ENCODE results near the gene RARRES2.
A peak's percentile ranks its signal among the peaks of the same experiment; 100 is the strongest.
"Not testable (repeated sequence)": the region's sequence is repeated elsewhere in the genome, so short reads cannot be mapped to it uniquely, and the experiment has no call there.

The RARRES2 gene

DNA sequence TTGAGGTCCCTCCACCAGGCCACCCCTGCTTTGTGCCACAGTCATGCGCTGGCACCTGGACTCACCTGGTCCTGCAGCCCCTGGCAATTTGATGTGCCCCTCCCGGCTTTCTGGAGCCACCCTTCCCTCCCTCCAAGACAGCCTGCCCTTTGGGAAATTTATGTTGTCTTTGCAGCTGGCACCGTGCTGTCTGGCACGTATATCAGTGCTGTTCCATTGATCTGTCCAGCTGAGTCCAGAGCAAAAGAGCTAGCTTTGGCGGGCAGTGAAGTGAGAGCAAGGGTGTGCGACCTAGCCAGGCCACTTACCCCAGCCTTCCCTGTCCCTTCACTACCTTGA, 5.7 kb downstream of the RARRES2 start:
- no peak for DNase-seq

DNA sequence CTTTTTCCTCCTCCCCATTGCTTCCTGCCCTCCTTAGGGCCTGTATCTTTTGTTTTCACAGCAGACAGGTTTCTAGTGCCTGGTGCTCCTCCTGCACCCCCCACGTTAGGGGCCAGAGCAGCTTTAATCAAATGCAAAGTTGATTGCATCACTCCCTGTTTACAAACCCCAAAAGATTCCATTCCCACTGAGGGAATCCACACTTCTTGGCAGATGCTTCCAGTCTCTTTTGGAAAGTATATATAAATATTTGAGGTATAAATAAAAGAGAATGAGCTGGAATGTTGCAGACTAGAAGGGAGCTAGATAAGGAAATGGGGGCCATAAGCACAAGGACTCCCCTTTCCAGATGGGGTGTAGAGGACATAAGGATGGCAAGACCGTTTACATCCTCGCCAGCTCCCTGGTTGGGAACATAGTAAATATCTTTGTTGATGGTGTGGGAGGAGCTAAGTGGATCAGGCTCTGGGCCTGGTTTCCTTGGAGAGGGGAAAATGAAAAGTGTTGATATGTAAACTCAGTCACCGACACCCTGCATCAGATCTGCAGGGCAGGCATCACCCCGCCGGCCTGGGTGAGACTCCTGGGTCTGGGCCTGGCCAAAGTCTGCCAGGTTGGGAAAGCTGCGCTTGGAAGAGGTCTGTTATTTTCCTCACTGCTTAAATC, 6.2 kb downstream of the RARRES2 start:
- DNase-seq: no peak

DNA sequence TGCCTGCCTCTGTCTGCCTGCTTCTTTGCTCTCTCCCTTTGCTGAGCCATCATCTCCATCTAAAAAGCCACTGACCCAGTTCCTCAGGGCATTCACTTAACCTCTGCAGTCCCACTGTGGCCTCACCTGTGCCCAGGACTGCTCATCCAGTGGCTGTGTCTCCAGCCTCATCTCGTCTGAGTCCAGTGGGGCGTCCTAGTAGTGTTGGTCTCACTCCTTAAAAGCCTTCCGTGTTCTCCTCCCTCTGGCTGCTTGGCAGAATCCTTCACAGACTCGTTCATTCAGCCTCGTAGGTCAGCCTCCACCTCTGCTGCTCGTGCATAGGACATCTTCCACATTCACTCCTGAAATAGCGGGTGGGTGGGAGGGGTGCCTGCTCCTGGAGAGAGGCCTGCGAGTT, 7.3 kb downstream of the RARRES2 start:
- no peak for DNase-seq

DNA sequence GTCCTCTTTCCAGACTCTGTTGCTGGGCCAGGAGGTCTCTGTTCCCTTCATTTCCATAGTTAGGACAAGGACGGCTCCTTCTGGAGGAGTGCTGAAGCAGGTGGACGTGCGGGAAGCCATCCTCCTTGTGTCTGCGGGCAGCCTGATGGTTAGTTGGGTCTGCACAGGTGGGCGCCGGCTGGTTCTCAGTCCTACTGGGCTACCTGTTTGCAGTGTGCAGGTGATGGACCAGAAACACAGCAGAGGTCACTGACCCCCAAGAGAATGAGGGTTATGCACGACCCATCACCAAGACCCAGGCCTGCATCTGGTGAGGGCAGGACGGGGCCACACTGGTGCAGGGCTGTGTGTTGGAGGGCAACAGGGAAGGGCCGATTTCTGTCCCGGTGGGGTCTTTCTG, 7.8 kb downstream of the RARRES2 start:
- DNase-seq: no peak

DNA sequence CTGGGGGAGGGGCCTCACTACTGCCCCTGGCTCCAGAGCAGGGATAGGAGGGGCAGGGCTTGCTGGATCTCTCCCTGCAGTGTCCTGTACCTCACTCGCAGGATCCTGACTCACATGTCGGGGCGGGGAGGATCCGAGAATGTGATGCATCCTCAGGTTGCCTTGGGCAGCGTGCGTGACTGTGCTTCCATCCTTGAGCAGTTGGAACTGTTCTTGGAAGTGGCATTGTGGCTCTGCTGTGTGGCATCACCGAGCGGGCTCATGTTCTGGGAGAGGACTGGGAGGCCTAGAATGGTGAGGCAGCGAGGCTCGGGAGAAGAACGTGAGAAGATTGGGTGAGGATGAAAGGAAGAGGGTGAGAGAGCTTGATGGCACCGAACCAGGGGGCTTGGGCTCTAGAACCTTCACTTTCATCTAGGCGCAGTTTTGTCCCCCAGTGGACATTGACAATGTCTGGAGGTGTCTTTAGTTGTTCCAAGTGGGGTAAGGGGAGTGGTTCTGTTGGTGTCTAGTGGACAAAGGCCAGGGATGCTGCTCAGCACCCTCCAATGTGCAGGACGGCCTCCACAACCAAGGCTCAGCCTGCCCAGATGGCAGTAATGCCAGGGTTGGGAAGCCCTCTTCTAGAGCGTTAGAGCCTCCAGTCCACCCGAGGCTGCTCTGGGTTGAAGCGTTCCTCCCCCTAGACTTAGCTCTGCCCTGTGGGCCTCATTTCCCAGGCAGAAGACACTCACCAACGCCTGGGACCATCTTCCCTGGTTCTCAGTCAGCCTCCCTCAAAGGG, 8.4 kb downstream of the RARRES2 start:
- DNase-seq: no peak

DNA sequence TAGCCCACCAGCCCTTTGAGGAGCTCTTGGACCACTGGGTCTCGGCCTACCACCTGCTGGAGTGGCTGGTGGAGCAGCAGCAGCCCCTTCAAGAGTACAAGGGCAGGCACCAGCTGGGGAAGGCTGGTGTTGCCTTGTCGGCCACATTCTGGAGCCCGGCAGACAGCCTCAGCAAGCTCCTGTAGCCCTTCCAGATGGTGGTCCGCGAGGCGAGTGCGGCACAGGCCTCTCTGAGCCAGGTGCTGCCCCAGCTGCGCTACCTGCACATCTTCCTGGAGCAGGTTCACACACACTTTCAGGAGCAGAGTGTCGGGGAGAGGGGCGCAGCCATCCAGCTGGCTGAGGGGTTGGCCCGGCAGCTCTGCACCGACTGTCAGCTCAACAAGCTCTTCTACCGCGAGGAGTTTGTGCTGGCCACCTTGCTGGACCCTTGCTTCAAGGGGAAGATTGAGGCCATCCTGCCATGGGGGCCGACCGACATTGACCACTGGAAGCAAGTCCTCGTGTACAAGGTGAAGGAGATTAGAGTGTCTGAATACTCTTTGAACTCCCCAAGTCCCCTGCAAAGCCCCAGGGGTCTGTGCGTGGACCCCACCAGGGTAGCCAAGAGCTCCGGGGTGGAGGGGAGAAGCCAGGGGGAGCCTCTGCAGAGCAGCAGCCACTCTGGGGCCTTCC, 11.1 kb downstream of the RARRES2 start:
- DNase-seq: no peak

DNA sequence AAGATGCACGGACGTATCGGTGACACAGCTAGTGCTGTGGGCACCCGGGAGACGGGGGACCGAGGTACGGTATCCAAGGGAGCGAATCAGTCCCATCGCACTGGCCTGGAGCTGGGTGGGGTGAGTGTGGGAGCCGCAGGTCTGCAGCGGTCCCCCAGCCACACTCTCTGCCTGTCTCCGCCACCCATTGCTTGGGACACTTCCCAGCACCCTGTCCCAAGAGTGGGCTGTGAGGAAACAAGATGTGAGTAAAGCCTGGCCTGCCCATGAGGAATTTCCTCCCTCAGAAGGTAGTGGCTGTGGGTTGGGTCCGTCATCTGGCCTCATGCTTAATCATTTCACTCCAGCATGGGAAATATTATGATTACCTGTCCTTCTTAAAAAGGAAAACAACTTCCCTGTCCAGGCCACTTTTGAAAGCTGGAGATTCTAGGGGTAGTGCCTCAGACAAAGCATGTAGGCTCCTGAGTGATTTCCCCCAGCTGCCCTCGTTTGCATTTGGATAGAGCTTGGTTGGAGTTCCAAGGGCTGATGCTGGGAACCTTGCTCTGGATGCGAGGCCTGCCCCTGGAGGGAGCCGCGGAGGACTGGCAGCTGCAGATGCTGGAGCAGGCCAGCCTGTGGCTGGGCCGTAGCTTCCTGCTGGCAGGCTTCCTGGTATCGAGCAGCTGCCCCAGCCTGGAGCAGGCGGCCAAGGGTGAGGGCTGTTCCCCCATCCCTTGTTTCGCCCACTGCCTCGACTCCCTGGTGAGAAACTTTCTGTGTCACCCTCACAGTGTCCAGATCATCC, 11.9 kb downstream of the RARRES2 start:
- no peak for DNase-seq

DNA sequence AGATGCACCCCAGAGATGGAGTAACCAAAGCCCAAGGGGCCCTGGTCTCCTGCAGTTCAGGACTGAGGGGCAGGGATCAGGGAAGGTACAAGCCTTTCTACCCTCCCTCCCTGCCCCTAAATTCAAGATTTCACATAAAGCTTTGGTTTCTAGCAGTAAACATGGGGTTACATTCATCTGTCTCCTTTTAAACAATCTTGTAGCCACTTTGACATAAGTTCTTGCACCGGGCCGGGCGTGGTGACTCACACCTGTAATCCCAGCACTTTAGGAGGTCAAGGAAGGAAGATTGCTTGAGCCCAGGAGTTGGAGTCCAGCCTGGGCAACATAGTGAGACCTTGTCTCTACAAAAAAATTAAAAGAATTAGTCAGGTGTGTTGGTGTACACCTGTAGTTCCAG, 14.1 kb downstream of the RARRES2 start:
- DNase-seq: no peak

DNA sequence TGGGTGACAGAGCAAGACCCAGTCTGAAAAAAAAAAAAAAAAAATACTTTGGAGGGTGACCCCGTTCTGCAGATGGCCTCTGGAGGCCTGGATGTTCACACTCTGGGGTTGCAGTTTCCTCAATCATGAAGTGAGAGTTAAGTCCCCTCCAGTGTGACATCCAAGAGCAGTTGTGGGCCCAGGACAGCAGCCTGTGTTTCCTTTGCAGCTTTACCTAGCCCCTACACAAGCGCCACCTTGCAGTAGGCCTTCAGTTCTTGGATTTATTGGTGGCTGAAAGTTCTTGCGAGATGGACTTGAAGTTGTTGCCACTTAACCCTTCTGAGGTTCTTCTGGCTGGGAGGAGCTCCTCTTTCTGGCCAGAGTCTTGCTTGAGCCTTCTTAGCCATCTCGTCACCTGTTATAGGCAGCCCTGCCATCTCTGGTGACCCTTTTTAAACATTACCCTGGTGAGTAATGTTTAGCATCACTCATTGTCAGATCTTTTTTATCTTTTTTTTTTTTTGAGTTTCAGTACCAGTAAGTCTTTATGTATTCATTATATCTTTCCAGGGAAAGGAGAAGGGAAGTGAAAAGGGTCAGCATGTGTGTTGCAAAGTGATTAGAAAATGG, 14.7 kb downstream of the RARRES2 start:
- no peak for DNase-seq

DNA sequence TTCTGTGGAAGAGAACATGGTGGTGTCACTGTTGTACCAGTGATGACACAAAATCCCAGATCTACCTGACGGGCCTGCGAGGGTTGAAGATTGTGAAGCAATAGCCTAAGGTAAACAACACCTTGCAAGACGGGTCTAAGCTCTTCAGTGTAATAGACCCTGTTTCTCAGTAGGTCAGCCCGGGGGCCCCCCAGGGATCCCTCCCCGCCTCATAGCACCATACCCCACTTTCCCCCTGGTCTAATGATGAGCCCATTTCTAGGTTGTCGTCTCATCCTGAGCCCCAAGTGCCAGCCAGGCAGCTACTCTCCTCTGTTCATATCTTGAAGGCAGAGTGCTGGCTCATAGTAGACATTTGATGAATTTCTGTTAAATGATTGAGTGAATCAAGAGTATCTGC, 15.5 kb downstream of the RARRES2 start:
- no peak for DNase-seq

DNA sequence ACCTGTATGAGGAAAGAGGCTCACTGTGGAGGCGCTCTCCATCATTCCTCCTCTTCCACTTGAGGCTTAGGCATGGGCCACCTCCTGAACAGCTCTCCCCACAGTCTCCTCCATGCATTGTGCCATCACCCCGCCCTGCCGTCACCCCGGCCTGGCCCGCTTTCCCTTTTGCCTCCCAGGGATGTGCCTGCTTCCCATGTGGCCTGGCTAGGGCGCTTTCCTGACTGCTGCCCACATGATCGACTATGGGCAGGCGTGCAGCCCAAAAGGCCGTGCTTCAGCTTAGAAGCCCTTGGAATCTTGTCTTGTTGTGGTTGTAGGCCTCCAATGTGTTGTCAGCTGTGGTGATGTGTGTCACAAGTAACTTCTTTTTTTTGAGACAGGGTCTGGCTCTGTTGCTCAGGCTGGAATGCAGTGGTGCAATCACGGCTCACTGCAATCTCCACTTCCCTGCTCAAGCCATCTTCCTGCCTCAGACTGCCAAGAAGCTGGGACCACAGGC, 16.3 kb downstream of the RARRES2 start:
- DNase-seq: no peak

DNA sequence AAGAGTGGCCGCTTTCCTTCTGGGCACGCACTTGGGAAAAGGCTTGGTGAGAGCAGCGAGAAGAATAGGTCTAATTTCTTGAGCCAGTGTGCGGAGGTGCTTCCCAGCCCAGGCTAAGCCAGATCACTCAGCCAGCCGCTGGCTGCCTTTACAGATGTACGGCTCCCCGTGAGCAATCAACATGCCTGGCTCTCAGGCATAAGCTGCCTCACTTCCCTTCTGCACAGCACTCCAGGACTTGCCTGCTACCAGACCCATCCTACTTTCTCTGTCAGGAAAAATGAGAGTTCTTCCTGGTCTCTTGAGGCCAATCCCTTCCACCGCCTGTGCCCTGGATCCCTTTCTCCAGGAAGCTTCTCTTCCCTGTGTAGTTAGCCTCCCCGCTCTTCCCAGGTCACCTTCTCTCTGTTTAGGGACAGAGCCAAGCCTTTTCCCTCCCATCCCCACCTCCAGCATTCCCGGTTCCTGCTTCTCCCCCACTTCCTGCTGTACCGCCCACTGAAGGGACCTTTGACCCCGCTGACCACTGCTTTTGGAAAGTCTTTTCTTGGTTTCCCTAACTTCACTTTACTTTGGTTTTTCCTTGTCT, 17.0 kb downstream of the RARRES2 start:
- DNase-seq: no peak

DNA sequence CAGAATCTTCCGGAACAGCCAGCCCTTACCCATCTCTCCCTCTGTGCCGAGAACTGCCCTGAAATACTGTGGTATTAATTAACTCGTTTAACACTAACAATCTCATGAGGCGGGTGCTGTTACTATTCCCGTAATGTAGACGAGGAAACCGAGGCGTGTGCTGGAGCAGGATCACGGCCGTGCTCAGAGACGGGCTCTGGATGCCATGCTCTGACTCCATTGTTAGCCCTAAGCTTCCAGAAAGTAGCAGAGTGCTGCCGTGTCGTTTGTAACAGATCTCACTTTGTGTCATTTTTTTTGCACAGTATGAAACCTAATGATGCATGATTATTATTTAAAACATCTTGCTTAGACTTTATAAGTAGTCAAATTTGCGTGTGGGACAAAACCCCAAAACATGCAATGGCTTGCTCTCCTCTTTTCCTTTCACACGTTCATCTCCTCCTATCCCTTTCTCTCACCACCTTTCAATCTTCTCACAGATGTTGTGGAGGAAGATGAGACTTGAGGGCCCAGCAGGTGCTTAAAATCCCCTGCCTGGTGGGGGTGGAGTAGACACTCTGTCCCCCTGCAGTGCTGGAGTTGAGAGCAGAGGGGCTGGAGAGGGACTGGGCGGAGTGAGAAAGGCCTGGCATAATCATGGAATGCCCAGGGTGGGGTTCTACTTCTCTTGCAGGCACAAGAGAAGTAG, 17.6 kb downstream of the RARRES2 start:
- peak; percentile 42 for DNase-seq

DNA sequence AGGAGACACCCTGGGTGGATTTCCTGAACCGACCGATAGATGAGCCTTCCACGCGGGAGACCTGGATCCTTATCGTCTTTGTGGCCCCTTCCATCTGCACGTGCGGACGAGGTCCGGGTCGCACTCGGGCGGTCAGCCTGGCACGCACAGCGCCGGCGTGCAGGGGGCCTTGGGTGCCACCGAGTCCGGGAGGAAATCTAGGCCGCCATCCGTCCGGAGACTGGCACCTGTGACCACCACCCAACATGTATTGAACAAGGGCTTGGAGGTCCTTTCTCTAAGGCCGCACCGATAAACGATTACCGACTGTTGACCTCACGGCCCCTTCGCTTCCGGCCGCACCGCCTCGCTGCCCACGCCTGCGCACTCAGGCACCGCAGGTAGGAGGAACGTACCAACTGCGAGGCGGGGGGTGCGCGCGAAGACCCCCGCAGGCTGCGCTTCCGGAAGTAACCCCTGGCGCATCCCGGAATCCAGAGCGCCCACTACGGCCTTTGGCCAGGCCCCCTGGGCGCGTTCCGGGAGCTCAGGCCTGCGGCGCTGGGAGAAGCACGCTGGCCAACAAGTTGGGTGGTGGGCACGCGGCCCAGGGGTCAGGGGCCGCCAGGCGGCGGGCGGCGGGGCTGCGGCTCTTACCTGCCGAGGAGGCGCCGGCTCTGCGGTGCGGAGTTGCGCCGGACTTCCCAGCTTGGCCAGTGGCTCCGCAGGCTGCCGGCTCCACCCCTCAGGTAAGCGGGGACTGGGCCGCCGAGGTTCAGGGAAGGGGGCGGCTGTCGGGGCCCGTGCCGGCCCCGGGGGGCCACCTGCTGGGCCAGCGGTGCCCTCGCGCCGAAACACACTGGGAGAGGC, 18.4 kb downstream of the RARRES2 start, which contains the start of the genes ACTR3C and LRRC61:
ACTR3C (minus strand) TSS at position 713 of the 849 bp plus-strand sequence. CDS start 28,249 bp downstream, outside the sequence.
LRRC61 (plus strand) TSS at position 523 of the 849 bp plus-strand sequence. CDS start 13,507 bp downstream, outside the sequence.
- DNase-seq: peak; percentile 55

DNA sequence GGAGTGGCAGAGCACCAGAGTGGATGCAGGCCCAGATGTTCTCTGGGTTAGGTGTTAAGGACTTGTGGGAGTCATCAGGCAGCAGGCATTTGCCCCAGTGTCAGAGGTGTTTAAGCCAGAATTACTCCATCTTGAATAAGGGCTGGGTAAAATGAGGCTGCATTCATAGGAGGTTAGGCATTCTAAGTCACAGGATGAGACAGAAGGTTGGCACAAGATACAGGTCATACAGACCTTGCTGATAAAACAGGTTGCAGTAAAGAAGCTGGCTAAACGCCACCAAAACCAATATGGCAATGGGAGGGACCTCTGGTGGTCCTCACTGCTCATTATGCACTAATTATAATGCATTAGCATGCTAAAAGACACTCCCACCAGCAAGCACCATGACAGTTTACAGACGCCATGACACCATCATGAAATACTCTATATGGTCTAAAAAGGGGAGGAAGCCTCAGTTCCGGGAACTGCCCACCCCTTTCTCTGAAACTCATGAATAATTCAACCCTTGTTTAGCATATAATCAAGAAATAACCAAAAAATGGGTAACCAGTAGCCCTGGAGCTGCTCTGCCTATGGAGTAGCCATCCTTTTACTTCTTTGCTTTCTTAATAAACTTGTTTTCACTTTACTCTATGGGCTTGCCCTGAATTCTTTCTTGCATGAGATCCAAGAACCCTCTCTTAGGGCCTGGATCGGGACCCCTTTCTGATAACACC, 19.2 kb downstream of the RARRES2 start:
- peak; percentile 81 for DNase-seq

DNA sequence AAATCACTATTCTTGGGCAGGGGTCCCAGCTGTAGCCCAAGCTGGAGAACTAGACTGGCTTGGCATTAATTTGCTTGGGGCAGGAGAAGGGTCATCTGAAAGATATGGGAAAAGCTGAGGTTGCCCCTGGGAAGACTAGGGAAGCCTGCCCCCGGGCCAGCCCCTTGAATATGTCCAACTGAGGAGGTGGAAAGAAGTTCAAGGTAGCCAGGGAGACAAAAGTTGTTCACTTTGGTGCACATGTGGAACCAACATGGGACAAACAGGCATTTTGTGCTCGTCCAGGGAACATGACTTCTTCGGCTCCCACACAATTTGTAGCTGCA, 19.7 kb downstream of the RARRES2 start:
- DNase-seq: no peak

DNA sequence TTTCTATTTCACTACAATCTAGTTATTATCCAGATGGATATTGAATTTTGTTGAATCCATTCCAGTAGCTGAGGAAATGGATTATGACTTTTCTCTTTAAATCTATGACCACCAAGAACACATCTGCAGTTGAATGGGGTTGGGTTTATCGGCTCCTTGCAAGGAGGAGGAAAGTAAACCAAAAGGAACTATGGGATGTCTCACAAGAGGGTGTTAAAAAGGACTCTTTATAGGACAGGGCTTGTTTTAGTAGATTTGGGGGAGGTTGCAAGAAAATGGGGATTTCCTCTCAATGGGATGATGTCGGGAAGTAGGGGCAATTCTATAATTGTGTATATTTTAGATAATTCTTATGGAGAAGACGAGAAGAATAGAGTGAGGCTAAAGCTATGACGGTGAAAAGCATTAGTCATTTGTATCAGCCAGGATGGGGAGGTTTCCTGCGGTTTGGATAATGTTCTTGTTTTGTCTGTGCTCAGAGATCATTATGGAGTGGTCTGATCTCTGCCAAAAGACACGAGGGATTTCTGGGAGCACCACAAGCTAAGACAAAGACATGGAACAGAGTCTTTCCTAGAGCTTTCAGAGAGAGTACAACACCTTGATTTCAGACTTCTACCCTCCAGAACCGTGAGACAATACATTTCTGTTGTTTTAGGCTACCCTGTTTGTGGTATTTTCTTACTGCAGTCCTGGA, 23.5 kb downstream of the RARRES2 start:
- DNase-seq: no peak

DNA sequence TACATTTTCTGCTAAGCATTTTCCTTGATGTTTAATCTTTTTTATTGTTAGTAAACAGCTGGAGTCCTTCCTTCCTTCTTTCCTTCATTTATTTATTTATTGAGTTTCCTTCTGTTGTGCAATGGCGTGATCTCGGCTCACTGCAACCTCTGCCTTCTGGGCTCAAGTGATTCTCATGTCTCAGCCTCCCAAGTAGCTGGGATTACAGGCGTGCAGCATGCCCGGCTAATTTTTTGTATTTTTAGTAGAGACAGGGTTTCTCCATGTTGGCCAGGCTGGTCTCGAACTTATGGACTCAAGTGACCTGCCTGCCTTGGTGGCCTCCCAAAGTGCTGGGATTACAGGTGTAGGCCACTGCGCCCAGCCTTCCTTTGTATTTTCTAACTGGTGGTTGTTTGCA, 24.4 kb downstream of the RARRES2 start:
- not testable (repeated sequence) for DNase-seq

DNA sequence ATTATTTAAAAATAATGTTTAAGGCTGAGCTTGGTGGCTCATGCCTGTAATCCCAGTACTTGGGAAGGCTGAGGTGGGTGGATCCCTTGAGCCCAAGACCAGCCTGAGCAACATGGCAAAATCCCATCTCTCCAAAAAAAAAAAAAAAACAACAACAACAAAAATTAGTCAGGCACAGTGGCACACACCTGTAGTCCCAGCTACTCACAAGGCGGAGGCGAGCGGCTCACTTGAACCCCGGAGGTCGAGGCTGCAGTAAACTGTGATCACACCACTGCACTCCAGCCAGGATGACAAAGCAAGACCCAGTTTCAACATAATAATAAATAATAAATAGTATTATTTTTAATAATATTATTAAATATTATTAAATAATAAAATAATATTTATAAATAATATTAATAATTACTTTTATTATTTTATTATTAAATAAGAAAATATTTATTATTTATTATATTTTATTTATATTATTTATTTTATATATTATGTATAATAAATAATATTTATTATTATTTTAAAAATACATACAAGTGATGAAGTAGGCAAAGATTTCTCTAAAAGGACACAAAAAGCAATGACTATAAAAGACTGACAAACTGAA, 26.7 kb downstream of the RARRES2 start:
- DNase-seq: no peak
